ENCODE results near the gene SPINT3. TPM values are rescaled to one million over a fixed set of nuclear protein-coding genes. Genes with fewer than 3 reads are reported as not detected.

The SPINT3 gene
- total RNA-seq, 3 donors from 2014 or later (not counting 1 experiment from before 2014, with no cell fraction given), result not detected

DNA sequence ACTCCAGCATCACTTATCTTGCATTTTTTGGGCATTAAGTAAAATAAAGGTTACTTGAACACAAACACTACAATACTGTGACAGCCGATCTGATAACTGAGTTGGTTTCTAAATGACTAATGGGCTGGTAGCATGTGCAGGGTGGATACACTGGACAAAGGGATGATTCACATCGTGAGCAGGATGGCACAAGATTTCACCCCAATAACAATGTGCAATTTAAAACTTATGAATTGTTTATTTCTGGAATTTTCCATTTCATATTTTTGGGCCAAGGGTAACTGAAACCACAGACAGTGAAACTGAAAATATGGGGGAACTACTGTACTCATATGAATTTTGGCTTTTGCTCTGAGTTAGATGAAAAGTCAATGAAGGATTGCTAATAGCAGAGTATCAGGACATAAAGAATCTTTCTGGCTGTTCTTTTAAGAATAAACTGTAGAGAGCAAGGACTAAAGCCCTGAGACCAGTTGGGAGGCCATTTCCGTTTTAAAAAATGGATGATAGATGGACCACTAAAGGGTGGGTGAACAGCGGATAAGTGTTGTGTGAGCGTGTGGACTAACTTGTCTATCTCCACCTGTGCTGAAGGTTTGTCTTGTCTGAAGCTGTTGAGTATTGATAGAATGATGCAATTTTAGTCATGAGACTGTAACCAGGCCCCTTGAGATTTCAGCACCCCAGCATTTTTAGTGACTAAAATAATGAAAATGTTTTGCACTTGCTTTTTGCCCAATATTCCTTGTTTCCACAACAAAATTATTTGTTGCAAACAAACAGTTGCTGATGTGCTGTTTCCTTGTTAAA, 8.2 kb downstream of the SPINT3 start:
- H3K4me1 Mint-ChIP-seq, result no peaks in the 10 kb centered on the region
- TF ChIP-seq, protein P1, sequence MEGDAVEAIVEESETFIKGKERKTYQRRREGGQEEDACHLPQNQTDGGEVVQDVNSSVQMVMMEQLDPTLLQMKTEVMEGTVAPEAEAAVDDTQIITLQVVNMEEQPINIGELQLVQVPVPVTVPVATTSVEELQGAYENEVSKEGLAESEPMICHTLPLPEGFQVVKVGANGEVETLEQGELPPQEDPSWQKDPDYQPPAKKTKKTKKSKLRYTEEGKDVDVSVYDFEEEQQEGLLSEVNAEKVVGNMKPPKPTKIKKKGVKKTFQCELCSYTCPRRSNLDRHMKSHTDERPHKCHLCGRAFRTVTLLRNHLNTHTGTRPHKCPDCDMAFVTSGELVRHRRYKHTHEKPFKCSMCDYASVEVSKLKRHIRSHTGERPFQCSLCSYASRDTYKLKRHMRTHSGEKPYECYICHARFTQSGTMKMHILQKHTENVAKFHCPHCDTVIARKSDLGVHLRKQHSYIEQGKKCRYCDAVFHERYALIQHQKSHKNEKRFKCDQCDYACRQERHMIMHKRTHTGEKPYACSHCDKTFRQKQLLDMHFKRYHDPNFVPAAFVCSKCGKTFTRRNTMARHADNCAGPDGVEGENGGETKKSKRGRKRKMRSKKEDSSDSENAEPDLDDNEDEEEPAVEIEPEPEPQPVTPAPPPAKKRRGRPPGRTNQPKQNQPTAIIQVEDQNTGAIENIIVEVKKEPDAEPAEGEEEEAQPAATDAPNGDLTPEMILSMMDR (IDR thresholded peaks at IDR 0.05), result no peak
- H3K36me3 ChIP-seq (ENCODE audit: control insufficient read depth, insufficient read depth, low read length), result no peaks in the 10 kb centered on the region
- peaks cover 20 to 41% of the 10 kb centered on the region in 2 donors for H3K27me3 Mint-ChIP-seq (ENCODE audit: low read depth in 2 of 2)
- H3K27me3 ChIP-seq (ENCODE audit: control insufficient read depth, insufficient read depth, low read length), result peaks cover 5% of the 10 kb centered on the region
- no peak for DNase-seq
- no peaks in the 10 kb centered on the region for H3K4me1 ChIP-seq (ENCODE audit: control insufficient read depth, insufficient read depth, low read length)
- H3K27ac ChIP-seq (ENCODE audit: low read length), result no peak overlapping the region
- no peak overlapping the region for H3K4me3 Mint-ChIP-seq
- ATAC-seq, result no peak
- no peak overlapping the region for H3K27ac Mint-ChIP-seq
- WGBS (ENCODE audit: insufficient coverage), result 80% methylated on average over 4 of the region's 5 CpGs
- no peaks in the 10 kb centered on the region for H3K36me3 Mint-ChIP-seq
- intact Hi-C loops (cut with micrococcal nuclease), result no loop called here
- no peaks in the 10 kb centered on the region for H3K9me3 ChIP-seq (ENCODE audit: control insufficient read depth, insufficient read depth, low read length)
- H3K9me3 Mint-ChIP-seq, result no peaks in the 10 kb centered on the region
- no peak overlapping the region for H3K4me3 ChIP-seq (ENCODE audit: low read length)

DNA sequence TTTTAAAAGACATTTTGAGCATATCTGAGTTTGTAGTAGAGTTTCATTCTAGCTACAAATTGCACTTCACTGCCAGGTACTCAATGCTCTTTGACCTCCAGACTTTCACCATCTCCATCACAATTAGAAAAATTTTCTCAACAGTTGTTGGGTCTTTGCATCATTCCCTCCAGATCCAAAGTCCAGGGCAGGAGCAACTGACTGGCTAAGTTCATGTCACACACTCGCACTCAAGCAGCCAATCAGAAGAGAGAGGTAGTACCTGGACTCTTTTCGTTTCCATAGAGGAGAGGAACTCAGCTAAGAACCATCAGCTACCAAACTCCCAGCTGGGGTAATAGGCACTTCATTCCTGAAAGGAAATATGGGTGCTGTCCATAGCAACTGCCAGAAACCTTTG, 9.0 kb downstream of the SPINT3 start:
- Histone ChIP-seq H3K4me3 (ENCODE audit: low read length) (no peak overlapping the region), H3K36me3 (ENCODE audit: control insufficient read depth, insufficient read depth, low read length) (no peaks in the 10 kb centered on the region), H3K4me1 (ENCODE audit: control insufficient read depth, insufficient read depth, low read length) (no peaks in the 10 kb centered on the region), H3K9me3 (ENCODE audit: control insufficient read depth, insufficient read depth, low read length) (no peaks in the 10 kb centered on the region), H3K27ac (ENCODE audit: low read length) (no peak overlapping the region), H3K27me3 (ENCODE audit: control insufficient read depth, insufficient read depth, low read length) (peaks cover 5% of the 10 kb centered on the region)
- ATAC-seq, result no peak
- no peak overlapping the region for H3K27ac Mint-ChIP-seq
- peaks cover 19 to 41% of the 10 kb centered on the region in 2 donors for H3K27me3 Mint-ChIP-seq (ENCODE audit: low read depth in 2 of 2)
- H3K36me3 Mint-ChIP-seq, result no peaks in the 10 kb centered on the region
- no peak for DNase-seq
- no peaks in the 10 kb centered on the region for H3K9me3 Mint-ChIP-seq
- H3K4me1 Mint-ChIP-seq, result no peaks in the 10 kb centered on the region
- TF ChIP-seq, protein P1 (IDR thresholded peaks at IDR 0.05), result no peak
- intact Hi-C loops (cut with micrococcal nuclease), result no loop called here
- 70% methylated on average over 2 of the region's 2 CpGs for WGBS (ENCODE audit: insufficient coverage)
- H3K4me3 Mint-ChIP-seq, result no peak overlapping the region

- Mint-ChIP-seq H3K4me3 (no peak overlapping the region), H3K36me3 (no peaks in the 10 kb centered on the region), H3K27ac (no peak overlapping the region), H3K9me3 (no peaks in the 10 kb centered on the region), H3K27me3 (ENCODE audit: low read depth in 2 of 2) (peaks cover 14 to 48% of the 10 kb centered on the region in 2 donors), H3K4me1 (no peaks in the 10 kb centered on the region)
- TF ChIP-seq, protein P1 (IDR thresholded peaks at IDR 0.05), result no peak
- DNase-seq (no peak), ATAC-seq (no peak)
- H3K36me3 ChIP-seq (ENCODE audit: control insufficient read depth, insufficient read depth, low read length), result no peaks in the 10 kb centered on the region
- no peak overlapping the region for H3K4me3 ChIP-seq (ENCODE audit: low read length)
- H3K4me1 ChIP-seq (ENCODE audit: control insufficient read depth, insufficient read depth, low read length), result no peaks in the 10 kb centered on the region
- WGBS (ENCODE audit: insufficient coverage), result 20% methylated on average over 1 of the region's 2 CpGs
- intact Hi-C loops (cut with micrococcal nuclease), result no loop called here
- H3K27me3 ChIP-seq (ENCODE audit: control insufficient read depth, insufficient read depth, low read length), result peaks cover 7% of the 10 kb centered on the region
- no peak overlapping the region for H3K27ac ChIP-seq (ENCODE audit: low read length)
- no peaks in the 10 kb centered on the region for H3K9me3 ChIP-seq (ENCODE audit: control insufficient read depth, insufficient read depth, low read length)
Observed at GRCh38 chr20:45503403-45503802, 12.0 kb downstream of the SPINT3 start.

- H3K4me3 Mint-ChIP-seq, result no peak overlapping the region
Observed at GRCh38 chr20:45502561-45502960, 12.9 kb downstream of the SPINT3 start.

More at GRCh38 chr20:45502561-45502960, 12.9 kb downstream of the SPINT3 start:
- ATAC-seq (no peak), DNase-seq (no peak)
- no peak overlapping the region for H3K27ac Mint-ChIP-seq
- Histone ChIP-seq H3K4me1 (ENCODE audit: control insufficient read depth, insufficient read depth, low read length) (no peaks in the 10 kb centered on the region), H3K27me3 (ENCODE audit: control insufficient read depth, insufficient read depth, low read length) (peaks cover 7% of the 10 kb centered on the region), H3K4me3 (ENCODE audit: low read length) (no peak overlapping the region), H3K27ac (ENCODE audit: low read length) (no peak overlapping the region), H3K9me3 (ENCODE audit: control insufficient read depth, insufficient read depth, low read length) (no peaks in the 10 kb centered on the region), H3K36me3 (ENCODE audit: control insufficient read depth, insufficient read depth, low read length) (no peaks in the 10 kb centered on the region)
- H3K36me3 Mint-ChIP-seq, result no peaks in the 10 kb centered on the region
- H3K9me3 Mint-ChIP-seq, result no peaks in the 10 kb centered on the region
- WGBS (ENCODE audit: insufficient coverage), result no CpG with 5 or more reads among the region's 1 CpG
- no peaks in the 10 kb centered on the region for H3K4me1 Mint-ChIP-seq
- peaks cover 14 to 41% of the 10 kb centered on the region in 2 donors for H3K27me3 Mint-ChIP-seq (ENCODE audit: low read depth in 2 of 2)
- intact Hi-C loops (cut with micrococcal nuclease), result no loop called here
- TF ChIP-seq, protein P1 (IDR thresholded peaks at IDR 0.05), result no peak
